Esophagus squamous epithelium (tissue), 4 donors: ENCODE data around the gene LCTL.
"Not testable (repeated sequence)": the region's sequence is repeated elsewhere in the genome, so short reads cannot be mapped to it uniquely, and the experiment has no call there.

Experiments
- CTCF ChIP-seq, 6 experiments: fragments of 450-650 bp in 4 of 6; fragments of 200-600 bp in 2 of 6; sonication (generic) in 2 of 6; IDR thresholded peaks; one replicate each; pipeline ENCODE4 v1.5.1; 2016 to 2019; ENCODE audit warnings: antibody characterized with exemption in 6 of 6, mild to moderate bottlenecking in 4 of 6, moderate library complexity in 4 of 6
- POLR2A ChIP-seq, 4 donors: fragments of 450-650 bp; IDR thresholded peaks; one replicate each; pipeline ENCODE4 v1.6.1; 2017; ENCODE audit warnings: antibody characterized with exemption in 4 of 4, mild to moderate bottlenecking in 4 of 4, moderate library complexity in 3 of 4

DNA sequence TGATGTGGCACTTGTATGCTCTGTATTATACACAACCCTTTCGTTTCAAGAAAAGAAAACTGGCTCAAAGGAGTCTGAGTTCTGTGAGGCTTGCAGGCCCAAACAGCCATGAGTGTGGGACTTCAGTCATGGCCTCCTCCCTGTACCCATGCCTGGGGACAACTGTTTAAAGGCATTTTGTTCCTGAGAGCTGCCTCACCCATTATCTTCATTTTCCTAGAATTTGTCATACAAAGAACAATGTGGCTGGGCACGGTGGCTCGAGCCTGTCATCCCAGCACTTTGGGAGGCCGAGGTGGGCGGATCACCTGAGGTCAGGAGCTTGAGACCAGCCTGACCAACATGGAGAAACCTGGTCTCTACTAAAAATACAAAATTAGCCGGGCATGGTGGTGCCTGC lies 23.6 kb upstream of the LCTL start:
- TF ChIP-seq CTCF, POLR2A (IDR thresholded peaks at IDR 0.05): not testable (repeated sequence)
